ENCODE measurements around the gene EHBP1. TPM values are rescaled to one million over a fixed set of nuclear protein-coding genes. Genes with fewer than 3 reads are reported as not detected.

Gene EHBP1
- total RNA-seq, 4 donors from 2014 or later = 42.9 to 116 (median 58.3) TPM

GRCh38 chr2:62724886-62725711 is 19.6 kb downstream of the EHBP1 start:
- no peak for DNase-seq (ENCODE audit: low spot score in 2 of 2)
- TF ChIP-seq POLR2AphosphoS5 (IDR thresholded peaks at IDR 0.05) (no peak), EP300 (IDR thresholded peaks at IDR 0.05) (no peak), POLR2A (IDR thresholded peaks at IDR 0.05) (no peak), CTCF (IDR thresholded peaks at IDR 0.05) (no peak)
- no peaks in the 10 kb centered on the region for H3K4me1 ChIP-seq
- H3K27me3 ChIP-seq = no peaks in the 10 kb centered on the region
- H3K9me3 ChIP-seq = no peaks in the 10 kb centered on the region
- no peak overlapping the region for H3K4me3 ChIP-seq
- WGBS = 95% methylated on average over 8 of the region's 10 CpGs
- H3K27ac ChIP-seq = no peak overlapping the region
- no peaks in the 10 kb centered on the region for H3K36me3 ChIP-seq

- Histone ChIP-seq H3K36me3 (no peaks in the 10 kb centered on the region), H3K4me1 (no peaks in the 10 kb centered on the region), H3K27ac (no peak overlapping the region), H3K9me3 (no peaks in the 10 kb centered on the region), H3K27me3 (no peaks in the 10 kb centered on the region), H3K4me3 (no peak overlapping the region)
- DNase-seq (ENCODE audit: low spot score in 2 of 2) = no peak
- TF ChIP-seq CTCF (IDR thresholded peaks at IDR 0.05) (no peak), EP300 (IDR thresholded peaks at IDR 0.05) (no peak), POLR2A (IDR thresholded peaks at IDR 0.05) (no peak), POLR2AphosphoS5 (IDR thresholded peaks at IDR 0.05) (no peak)
- 97% methylated on average over 3 of the region's 3 CpGs for WGBS
Measured at GRCh38 chr2:62725712-62726055, 20.2 kb downstream of the EHBP1 start.

GRCh38 chr2:62727259-62727867 is 21.9 kb downstream of the EHBP1 start:
- Histone ChIP-seq H3K27ac (no peak overlapping the region), H3K4me1 (no peaks in the 10 kb centered on the region), H3K9me3 (no peaks in the 10 kb centered on the region), H3K27me3 (no peaks in the 10 kb centered on the region), H3K4me3 (no peak overlapping the region), H3K36me3 (no peaks in the 10 kb centered on the region)
- DNase-seq (ENCODE audit: low spot score in 2 of 2) = no peak
- 84% methylated on average over 2 of the region's 2 CpGs for WGBS
- no peak for TF ChIP-seq EP300 (IDR thresholded peaks at IDR 0.05)
- TF ChIP-seq POLR2AphosphoS5 (IDR thresholded peaks at IDR 0.05) = no peak
- no peak for TF ChIP-seq POLR2A (IDR thresholded peaks at IDR 0.05)
- TF ChIP-seq CTCF (IDR thresholded peaks at IDR 0.05) = no peak

- Histone ChIP-seq H3K36me3 (no peaks in the 10 kb centered on the region), H3K4me1 (no peaks in the 10 kb centered on the region), H3K9me3 (no peaks in the 10 kb centered on the region), H3K27ac (no peak overlapping the region), H3K4me3 (no peak overlapping the region), H3K27me3 (no peaks in the 10 kb centered on the region)
- TF ChIP-seq CTCF (IDR thresholded peaks at IDR 0.05) (no peak), POLR2A (IDR thresholded peaks at IDR 0.05) (no peak), EP300 (IDR thresholded peaks at IDR 0.05) (no peak), POLR2AphosphoS5 (IDR thresholded peaks at IDR 0.05) (no peak)
- DNase-seq (ENCODE audit: low spot score in 2 of 2) = no peak
- 83% methylated on average over 5 of the region's 5 CpGs for WGBS
Measured at GRCh38 chr2:62727876-62728566, 22.5 kb downstream of the EHBP1 start.

GRCh38 chr2:62731275-62731674 is 25.8 kb downstream of the EHBP1 start:
- WGBS = 98% methylated on average over 3 of the region's 3 CpGs
- Histone ChIP-seq H3K27ac (no peak overlapping the region), H3K27me3 (no peaks in the 10 kb centered on the region), H3K4me1 (peaks cover 3% of the 10 kb centered on the region), H3K9me3 (no peaks in the 10 kb centered on the region), H3K36me3 (no peaks in the 10 kb centered on the region), H3K4me3 (no peak overlapping the region)
- DNase-seq (ENCODE audit: low spot score in 2 of 2) = no peak
- no peak for TF ChIP-seq POLR2A (IDR thresholded peaks at IDR 0.05)
- TF ChIP-seq EP300 (IDR thresholded peaks at IDR 0.05) = no peak
- no peak for TF ChIP-seq CTCF (IDR thresholded peaks at IDR 0.05)
- TF ChIP-seq POLR2AphosphoS5 (IDR thresholded peaks at IDR 0.05) = no peak

Data from suprapubic skin (tissue), 4 donors.